SH-SY5Y (cell line): ENCODE data around the gene KRTAP12-4.

Source experiments
- GATA2 ChIP-seq: IDR thresholded peaks from 2 replicates; pipeline ENCODE4 v1.6.1; 2011; ENCODE audit warnings: mild to moderate bottlenecking, low read depth, low read length
- GATA3 ChIP-seq: IDR thresholded peaks from 2 replicates; pipeline ENCODE4 v1.6.1; 2011; ENCODE audit warnings: low read depth, mild to moderate bottlenecking, low read length, moderate library complexity

DNA sequence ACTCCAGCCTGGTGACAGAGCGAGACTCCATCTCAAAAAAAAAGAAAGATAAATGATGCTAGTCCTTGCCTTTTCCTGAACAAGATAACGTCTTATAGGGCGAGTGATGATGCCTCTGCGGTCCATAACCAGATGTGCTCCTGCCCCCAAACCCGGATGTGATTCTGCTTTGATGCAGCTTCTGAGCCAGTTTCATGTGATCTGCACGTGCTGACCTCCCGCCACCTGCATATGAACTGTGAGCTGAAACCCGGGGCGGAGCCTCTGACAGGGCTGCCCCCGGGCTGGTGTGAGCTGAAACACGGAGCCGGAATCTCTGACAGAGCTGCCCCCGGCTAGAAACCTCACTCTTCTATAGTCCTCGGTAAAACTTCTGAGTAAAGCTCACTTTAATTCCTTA is 1.3 kb downstream of the KRTAP12-4 start:
- TF ChIP-seq GATA2 (no peak), GATA3 (no peak)
